Glutamatergic neuron (in vitro differentiated cells): ENCODE results near the gene FBXW7. TPM values are rescaled to one million over a fixed set of nuclear protein-coding genes. Genes with fewer than 3 reads are reported as not detected.

Experiments used
- DNase-seq: peaks from one replicate; pipeline ENCODE4 v3.0.0; 2022
- H3K27ac Mint-ChIP-seq: one replicate; pipeline ENCODE4 v1.8.0; 2020; ENCODE audit warnings: mild to moderate bottlenecking, mixed read lengths, inconsistent platforms; ENCODE audit not compliant: unreplicated experiment
- H3K27me3 Mint-ChIP-seq: one replicate; pipeline ENCODE4 v1.8.0; 2020; ENCODE audit warnings: mild to moderate bottlenecking, moderate library complexity, mixed read lengths, inconsistent platforms; ENCODE audit not compliant: unreplicated experiment
- H3K36me3 Mint-ChIP-seq: one replicate; pipeline ENCODE4 v1.8.0; 2020; ENCODE audit warnings: mild to moderate bottlenecking, mixed read lengths, inconsistent platforms; ENCODE audit not compliant: unreplicated experiment
- H3K4me1 Mint-ChIP-seq: one replicate; pipeline ENCODE4 v1.8.0; 2020; ENCODE audit warnings: mild to moderate bottlenecking, low read depth, mixed read lengths, inconsistent platforms; ENCODE audit not compliant: unreplicated experiment
- H3K4me3 Mint-ChIP-seq: one replicate; pipeline ENCODE4 v1.8.0; 2020; ENCODE audit warnings: mild to moderate bottlenecking, mixed read lengths, inconsistent platforms; ENCODE audit not compliant: unreplicated experiment
- H3K9me3 Mint-ChIP-seq: one replicate; pipeline ENCODE4 v1.8.0; 2020; ENCODE audit warnings: mild to moderate bottlenecking, moderate library complexity, mixed read lengths, inconsistent platforms; ENCODE audit not compliant: unreplicated experiment
- CTCF ChIP-seq: fragments of 200-600 bp; sonication (generic); IDR thresholded peaks from one replicate; pipeline ENCODE4 v1.5.0; 2021; ENCODE audit not compliant: partially characterized antibody, unreplicated experiment
- total RNA-seq: library from RNA; stranded (reverse); fragmentation: NEBNext Ultra II Directional; extraction: Animal tissue kit (Norgen Biotek cat#: 25700); gene quantifications from one replicate; pipeline ENCODE4 v1.2.1, GENCODE V29; 2021; ENCODE audit not compliant: unreplicated experiment

FBXW7 gene
- total RNA-seq, 1 donor from 2014 or later = 57.5 TPM

- no peaks in the 10 kb centered on the region for H3K36me3 Mint-ChIP-seq
- H3K4me3 Mint-ChIP-seq = no peak overlapping the region
- no peak for DNase-seq
- no peaks in the 10 kb centered on the region for H3K4me1 Mint-ChIP-seq
- no peak for TF ChIP-seq CTCF
- no peak overlapping the region for H3K27ac Mint-ChIP-seq
- H3K27me3 Mint-ChIP-seq = no peaks in the 10 kb centered on the region
- H3K9me3 Mint-ChIP-seq = no peaks in the 10 kb centered on the region
Observed at GRCh38 chr4:152340818-152341217, 195.1 kb downstream of the FBXW7 start.

- Mint-ChIP-seq H3K36me3 (no peaks in the 10 kb centered on the region), H3K27ac (no peak overlapping the region), H3K4me1 (no peaks in the 10 kb centered on the region), H3K27me3 (no peaks in the 10 kb centered on the region), H3K9me3 (no peaks in the 10 kb centered on the region), H3K4me3 (no peak overlapping the region)
- no peak for TF ChIP-seq CTCF
- DNase-seq = no peak
Observed at GRCh38 chr4:152339576-152339975, 196.3 kb downstream of the FBXW7 start.

- no peak for DNase-seq
- Mint-ChIP-seq H3K27ac (no peak overlapping the region), H3K4me1 (peaks cover 1% of the 10 kb centered on the region), H3K4me3 (no peak overlapping the region), H3K9me3 (no peaks in the 10 kb centered on the region), H3K27me3 (no peaks in the 10 kb centered on the region), H3K36me3 (no peaks in the 10 kb centered on the region)
- no peak for TF ChIP-seq CTCF
Observed at GRCh38 chr4:152334931-152335330, 201.0 kb downstream of the FBXW7 start.

- H3K27me3 Mint-ChIP-seq = no peaks in the 10 kb centered on the region
- no peak for DNase-seq
- no peak for TF ChIP-seq CTCF
- H3K27ac Mint-ChIP-seq = no peak overlapping the region
- H3K9me3 Mint-ChIP-seq = no peaks in the 10 kb centered on the region
- no peaks in the 10 kb centered on the region for H3K36me3 Mint-ChIP-seq
- H3K4me3 Mint-ChIP-seq = no peak overlapping the region
- H3K4me1 Mint-ChIP-seq = peaks cover 1% of the 10 kb centered on the region
Observed at GRCh38 chr4:152331042-152331441, 204.8 kb downstream of the FBXW7 start.

GRCh38 chr4:152328582-152328981 lies 207.3 kb downstream of the FBXW7 start:
- no peaks in the 10 kb centered on the region for H3K27me3 Mint-ChIP-seq
- H3K27ac Mint-ChIP-seq = no peak overlapping the region
- H3K4me1 Mint-ChIP-seq = peaks cover 1% of the 10 kb centered on the region
- no peaks in the 10 kb centered on the region for H3K36me3 Mint-ChIP-seq
- H3K9me3 Mint-ChIP-seq = no peaks in the 10 kb centered on the region
- TF ChIP-seq CTCF = no peak
- DNase-seq = no peak
- H3K4me3 Mint-ChIP-seq = no peak overlapping the region
